GM23338 (cell line): ENCODE measurements around the gene TPM2. TPM values are rescaled to one million over a fixed set of nuclear protein-coding genes. Genes with fewer than 3 reads are reported as not detected.

Source experiments
- CREB1 ChIP-seq: fragments of 250-450 bp; sonication (Bioruptor Pico); IDR thresholded peaks from 2 replicates; pipeline ENCODE4 v1.5.0; 2020; ENCODE audit warnings: low read depth, mild to moderate bottlenecking, moderate library complexity
- EZH2 ChIP-seq: fragments of 200-600 bp; sonication (generic); IDR thresholded peaks from one replicate; pipeline ENCODE4 v1.8.0; 2017; ENCODE audit warnings: antibody characterized with exemption, mild to moderate bottlenecking, low read depth; ENCODE audit not compliant: unreplicated experiment
- JUNB ChIP-seq: IDR thresholded peaks from one replicate; pipeline ENCODE4 v1.6.1; 2016; ENCODE audit warnings: antibody characterized with exemption; ENCODE audit not compliant: unreplicated experiment
- POLR2AphosphoS5 ChIP-seq: IDR thresholded peaks from 2 replicates; pipeline ENCODE4 v1.6.1; 2016; ENCODE audit warnings: antibody characterized with exemption, low read depth
- REST ChIP-seq: IDR thresholded peaks from one replicate; pipeline ENCODE4 v1.6.1; 2018; ENCODE audit warnings: antibody characterized with exemption; ENCODE audit not compliant: unreplicated experiment
- STAT1 ChIP-seq: IDR thresholded peaks from one replicate; pipeline ENCODE4 v1.6.1; 2016; ENCODE audit warnings: antibody characterized with exemption; ENCODE audit not compliant: unreplicated experiment
- ZNF331 ChIP-seq: fragments of 250-450 bp; sonication (Bioruptor Pico); IDR thresholded peaks from 2 replicates; pipeline ENCODE4 v1.5.0; 2020; ENCODE audit warnings: low read depth, mild to moderate bottlenecking, moderate library complexity
- ZNF462 ChIP-seq: fragments of 250-450 bp; sonication (Bioruptor Pico); IDR thresholded peaks from 2 replicates; pipeline ENCODE4 v1.5.0; 2020; ENCODE audit warnings: mild to moderate bottlenecking, moderate library complexity
- polyA plus RNA-seq: library from polyadenylated mRNA; unstranded; fragments of >200 nt; fragmentation: Nextera tagmentation; extraction: Ambion mirVana; gene quantifications from 2 replicates; pipeline ENCODE4 v1.2.1, GENCODE V29; 2016
- total RNA-seq: library from RNA; depleted of rRNA; stranded (reverse); fragments of >200 nt; shearing (Covaris generic); gene quantifications from 2 replicates; pipeline ENCODE4 v1.2.3, GENCODE V29; 2014

Gene TPM2
- total and polyA plus RNA-seq, 2 experiments from 2014 or later: 116 to 488 TPM

- TF ChIP-seq REST: no peak
- no peak for TF ChIP-seq STAT1
- no peak for TF ChIP-seq POLR2AphosphoS5
- TF ChIP-seq JUNB: no peak
- TF ChIP-seq CREB1: no peak
- TF ChIP-seq EZH2: no peak
- TF ChIP-seq ZNF331: no peak
- no peak for TF ChIP-seq ZNF462 (CRISPR knock-in tag)
Measured at GRCh38 chr9:35685506-35685905, 4.2 kb downstream of the TPM2 start (continued).
